GM18867 (cell line): ENCODE measurements around the gene UGT8.
"Not testable (repeated sequence)": the region's sequence is repeated elsewhere in the genome, so short reads cannot be mapped to it uniquely, and the experiment has no call there.

Experiments
- ATAC-seq: cut with Tn5 transposase; IDR thresholded peaks from one replicate; pipeline ENCODE4 v1.9.1; 2021; ENCODE audit warnings: mild to moderate bottlenecking, moderate library complexity; ENCODE audit not compliant: unreplicated experiment

Gene UGT8, protein sequence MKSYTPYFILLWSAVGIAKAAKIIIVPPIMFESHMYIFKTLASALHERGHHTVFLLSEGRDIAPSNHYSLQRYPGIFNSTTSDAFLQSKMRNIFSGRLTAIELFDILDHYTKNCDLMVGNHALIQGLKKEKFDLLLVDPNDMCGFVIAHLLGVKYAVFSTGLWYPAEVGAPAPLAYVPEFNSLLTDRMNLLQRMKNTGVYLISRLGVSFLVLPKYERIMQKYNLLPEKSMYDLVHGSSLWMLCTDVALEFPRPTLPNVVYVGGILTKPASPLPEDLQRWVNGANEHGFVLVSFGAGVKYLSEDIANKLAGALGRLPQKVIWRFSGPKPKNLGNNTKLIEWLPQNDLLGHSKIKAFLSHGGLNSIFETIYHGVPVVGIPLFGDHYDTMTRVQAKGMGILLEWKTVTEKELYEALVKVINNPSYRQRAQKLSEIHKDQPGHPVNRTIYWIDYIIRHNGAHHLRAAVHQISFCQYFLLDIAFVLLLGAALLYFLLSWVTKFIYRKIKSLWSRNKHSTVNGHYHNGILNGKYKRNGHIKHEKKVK

DNA sequence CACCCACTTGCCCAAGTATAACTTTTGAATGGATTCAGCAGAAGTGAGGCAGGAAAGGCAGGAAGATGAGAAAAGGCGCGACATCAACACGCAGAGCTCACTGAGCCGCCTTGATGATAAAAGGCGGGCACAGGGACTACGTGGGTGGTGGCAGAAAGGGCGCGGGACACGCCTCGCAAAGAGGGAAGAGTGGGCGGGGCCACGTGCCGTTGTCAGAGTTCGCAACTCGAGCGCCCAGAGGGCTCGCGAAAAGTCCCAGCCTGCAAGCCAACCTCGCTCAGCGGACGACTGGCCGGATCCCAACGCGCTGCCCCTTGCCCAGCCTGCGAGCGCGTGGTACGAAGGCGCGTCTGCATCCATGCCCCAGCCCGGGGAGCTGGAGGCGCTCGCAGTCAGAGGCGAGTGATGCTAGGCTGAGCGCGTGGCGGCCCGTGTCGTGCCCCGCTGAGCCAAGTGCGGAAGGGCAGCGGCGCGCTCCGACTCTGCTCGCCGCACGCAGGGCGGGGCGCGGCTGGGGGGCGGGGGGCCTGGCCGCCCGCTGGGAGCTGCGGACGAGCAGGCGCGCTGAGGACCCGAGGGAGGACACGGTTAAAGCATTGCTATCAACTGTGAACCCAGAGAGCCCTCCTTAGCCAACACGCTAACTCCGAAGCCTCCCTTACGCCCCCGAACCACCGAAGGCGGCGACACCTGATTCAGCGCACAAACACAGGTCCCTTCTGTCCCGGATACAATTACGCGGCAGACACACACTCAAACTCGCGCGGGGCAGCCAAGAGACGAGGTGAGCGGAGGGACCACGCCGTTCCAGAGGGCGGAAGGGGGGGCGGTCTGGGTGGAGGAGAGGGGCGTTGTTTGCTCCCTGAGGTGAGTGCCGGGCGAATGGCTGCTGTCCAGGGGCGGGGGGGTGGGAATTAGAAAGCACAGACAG is at the start of gene UGT8:
Gene UGT8, plus strand, starts transcription at position 617 of the 931 bp plus-strand sequence. CDS start 24,074 bp downstream, outside the sequence.
- ATAC-seq: peak; percentile 55

DNA sequence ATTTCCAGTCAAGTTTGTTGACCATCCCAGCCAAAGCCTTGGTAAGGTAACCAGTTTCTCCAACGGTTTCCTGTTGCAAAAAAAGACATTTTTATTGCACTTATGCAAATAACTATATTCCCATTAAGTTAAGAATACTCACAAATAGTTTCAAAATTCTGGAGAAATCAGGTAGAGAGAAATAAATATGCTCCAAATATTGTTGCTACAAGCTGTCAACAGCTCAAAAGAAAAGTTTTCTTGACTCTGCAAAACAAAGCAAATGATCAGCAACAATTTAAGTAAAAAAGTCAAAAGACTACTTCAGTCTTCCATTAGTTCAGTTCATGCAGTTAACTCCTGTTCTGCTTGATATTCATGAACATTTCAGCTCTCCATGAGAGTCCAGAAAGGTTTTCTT is 49.0 kb upstream of the UGT8 start:
- ATAC-seq: no peak

DNA sequence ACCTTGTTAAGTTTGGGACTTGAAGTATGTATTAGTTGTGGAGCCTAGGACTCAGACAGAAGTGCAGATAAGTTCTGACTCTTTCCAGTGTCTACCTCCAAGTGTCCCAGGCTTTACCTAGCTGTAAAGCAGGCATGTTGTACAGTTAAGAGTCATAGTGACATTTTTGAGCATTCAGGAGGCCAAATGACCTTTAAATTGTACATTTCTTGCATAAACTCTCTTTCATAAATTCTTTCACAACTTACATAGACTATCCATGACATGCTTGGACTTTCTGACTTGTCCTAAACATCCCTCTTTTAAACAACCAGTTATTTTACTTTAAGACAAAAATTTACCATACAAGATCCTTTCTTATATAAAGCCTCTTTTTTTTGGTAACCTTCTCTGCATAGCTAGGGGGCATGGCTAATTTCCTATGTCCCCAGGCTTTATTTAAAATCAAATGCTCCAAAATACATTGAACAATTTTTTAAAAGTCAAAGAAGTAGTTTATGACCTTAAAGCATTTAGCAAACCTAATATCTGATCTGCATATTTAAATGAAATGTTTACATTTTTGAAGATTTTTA is 40.1 kb upstream of the UGT8 start:
- ATAC-seq: no peak

DNA sequence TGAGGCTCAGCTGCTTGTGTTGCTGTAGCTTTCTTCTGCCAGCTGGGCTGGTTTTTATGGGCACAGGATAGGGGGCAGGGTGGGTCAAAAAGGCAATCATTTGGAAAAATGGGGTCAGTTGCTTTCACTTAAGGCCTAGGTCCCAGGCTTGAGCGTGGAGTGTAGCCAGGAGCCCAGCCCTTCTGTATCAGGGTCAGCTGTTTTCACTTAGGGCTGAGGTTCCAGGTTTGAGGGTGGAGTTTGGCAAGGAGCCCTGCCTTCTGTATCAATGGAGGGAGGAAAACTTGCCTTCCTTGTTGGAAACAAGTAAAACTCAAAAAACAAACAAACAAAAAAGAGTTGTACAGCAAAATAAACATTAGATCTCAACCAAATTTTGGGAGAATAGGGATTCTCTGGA is 37.0 kb upstream of the UGT8 start:
- no peak for ATAC-seq

DNA sequence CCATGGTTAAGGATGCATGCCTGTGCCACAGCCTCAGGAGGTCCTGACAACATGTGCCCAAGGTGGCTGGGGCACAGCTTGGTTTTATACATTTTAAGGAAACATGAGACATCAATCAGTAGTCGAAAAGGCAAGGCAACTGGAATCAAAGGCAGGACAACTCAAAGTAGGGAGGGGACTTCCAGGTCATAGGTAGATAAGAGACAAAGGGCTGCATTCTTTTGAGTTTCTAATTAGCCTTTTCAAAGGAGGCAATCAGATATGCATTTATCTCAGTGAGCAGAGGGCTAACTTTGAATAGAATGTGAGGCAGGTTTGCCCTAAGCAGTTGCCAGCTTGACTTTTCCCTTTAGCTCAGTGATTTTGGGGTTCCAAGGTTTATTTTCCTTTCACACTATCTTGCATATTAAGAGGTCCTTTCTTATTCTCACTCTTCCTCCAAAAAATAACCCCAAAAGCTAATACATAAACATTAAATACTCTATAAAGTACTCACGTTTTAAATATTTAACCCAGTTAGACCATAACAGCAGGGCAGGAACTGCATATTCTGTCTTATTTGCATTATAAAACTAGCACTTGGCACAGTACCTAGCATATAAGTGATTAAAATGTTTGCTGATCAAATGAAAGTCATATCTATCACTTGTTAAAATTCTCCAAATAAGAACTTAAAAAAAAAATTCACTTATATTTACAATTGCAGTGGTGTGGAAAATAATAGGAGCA is 36.3 kb upstream of the UGT8 start:
- no peak for ATAC-seq

DNA sequence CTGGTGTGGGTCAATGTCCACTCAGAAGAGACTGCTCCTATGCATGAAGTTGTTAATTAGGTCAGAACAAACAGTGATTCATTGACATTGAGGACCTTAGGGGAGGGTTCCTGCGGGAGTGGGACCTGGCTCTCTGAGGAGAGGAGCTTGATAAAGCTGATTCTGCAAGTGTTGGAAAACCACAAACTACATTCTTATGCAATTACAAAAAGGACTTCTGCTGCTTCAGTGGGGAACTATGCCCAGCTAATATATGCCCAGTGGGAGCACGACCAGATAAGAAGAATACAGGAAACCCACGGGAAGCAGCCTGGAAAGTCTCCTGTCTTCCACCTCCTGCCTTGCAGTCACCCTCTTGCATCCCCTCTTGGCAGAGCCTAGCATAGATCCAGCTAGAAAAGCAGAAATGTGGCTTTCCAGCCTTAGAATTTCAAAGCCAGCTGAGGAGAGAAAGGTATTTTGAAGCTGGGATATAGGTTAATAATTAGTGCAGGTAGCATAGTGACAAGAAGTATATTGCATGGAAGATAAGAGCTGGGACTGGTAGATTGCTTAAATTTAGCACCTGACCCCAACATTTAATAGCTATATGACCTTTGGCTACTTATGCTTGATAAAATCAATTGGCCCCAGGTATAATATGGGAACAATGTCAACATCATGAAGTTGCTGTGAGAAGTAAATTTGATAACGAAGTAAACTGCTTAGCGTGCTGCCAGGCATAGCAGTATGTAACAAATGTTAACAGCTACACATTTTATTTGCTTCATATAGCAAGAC is 34.9 kb upstream of the UGT8 start:
- ATAC-seq: no peak

DNA sequence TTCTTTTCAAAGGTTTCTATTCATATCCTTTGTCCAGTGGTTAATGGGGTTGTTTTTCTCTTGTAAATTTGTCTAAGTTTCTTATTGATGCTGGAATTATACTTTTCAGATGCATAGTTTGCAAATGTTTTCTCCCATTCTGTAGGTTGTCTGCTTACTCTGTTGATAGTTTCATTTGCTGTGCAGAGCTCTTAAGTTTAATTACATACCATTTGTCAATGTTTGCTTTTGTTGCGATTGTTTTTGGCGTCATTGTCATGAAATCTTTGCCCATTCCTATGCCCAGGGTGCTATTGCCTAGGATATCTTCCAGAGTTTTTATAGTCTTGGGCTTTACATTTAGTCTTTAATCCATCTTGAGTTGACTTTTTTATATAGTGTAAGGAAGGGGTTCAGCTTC is 21.2 kb upstream of the UGT8 start:
- no peak for ATAC-seq

DNA sequence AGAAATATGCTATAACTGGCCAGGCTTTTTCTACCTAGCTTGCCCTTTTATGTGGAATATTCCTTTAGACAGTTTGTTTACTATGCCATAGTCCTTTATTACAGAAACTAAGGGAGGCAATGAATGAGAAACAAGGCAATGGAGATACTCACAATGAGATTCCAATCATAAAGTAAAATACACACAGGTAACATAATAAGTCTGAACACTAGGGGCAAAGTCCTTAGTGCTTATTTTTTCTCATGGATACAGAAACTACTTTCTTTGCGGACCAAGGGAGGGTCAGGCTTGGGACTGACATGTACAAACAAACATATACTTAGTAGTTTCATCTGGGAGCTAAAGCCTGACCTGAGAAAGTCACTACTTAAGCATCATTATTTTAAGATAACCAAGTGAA is 16.0 kb upstream of the UGT8 start:
- no peak for ATAC-seq

DNA sequence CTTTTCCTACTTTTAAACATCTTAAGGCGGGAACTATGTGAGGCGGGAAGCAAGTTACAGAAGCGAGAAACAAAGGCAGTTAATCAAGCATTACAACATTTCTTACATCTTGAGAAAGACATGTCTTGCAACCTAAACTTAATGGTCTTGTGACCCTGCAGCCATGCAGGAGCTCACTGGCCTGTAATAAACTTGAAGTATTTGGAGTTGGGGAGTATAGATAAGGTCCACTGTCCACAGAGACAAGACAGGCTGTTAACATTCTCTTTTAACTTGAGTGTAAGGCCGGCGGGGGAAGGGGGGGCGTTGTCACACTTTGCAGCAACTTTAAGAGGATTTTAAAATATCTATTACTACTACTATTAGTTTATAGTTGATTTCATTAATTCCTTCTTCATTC is 10.3 kb upstream of the UGT8 start:
- ATAC-seq: no peak

DNA sequence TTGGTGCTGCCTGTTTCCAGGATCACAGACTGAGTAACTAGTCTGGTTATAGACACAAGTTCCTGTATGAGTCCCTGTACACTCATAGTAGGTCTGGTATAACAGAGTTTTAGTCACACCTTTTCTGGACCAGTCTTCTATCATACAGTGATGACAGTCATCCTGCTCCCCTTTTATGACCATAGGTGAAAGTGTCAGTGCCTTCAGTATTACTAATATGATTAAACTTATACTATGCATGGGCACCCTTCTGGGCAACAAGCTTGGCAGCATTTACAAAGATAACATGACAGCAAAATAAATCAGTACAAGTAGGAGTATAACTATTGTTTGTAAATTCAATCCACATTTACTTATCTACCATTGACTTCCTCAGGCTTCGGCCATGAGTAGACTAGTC is 8.2 kb upstream of the UGT8 start:
- not testable (repeated sequence) for ATAC-seq

DNA sequence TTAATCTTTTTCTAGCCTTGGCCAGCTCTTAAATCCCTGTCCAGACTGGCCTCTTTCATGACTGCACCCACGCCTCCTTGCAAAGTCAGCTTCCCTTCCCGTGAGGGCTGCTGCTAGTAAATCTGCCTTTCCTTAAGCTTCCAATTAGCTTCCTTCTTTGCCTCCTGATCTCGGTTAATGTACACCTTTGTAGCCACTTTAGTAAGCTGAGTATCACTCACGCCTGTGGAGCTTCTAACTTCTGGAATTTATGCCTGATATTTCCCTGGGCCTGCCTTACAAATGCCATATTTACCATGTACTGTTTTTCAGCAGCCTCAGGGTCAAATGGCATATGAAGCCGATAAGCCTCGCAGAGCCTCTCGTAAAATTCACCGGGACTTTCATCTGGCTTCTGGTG is 5.1 kb upstream of the UGT8 start:
- ATAC-seq: no peak

DNA sequence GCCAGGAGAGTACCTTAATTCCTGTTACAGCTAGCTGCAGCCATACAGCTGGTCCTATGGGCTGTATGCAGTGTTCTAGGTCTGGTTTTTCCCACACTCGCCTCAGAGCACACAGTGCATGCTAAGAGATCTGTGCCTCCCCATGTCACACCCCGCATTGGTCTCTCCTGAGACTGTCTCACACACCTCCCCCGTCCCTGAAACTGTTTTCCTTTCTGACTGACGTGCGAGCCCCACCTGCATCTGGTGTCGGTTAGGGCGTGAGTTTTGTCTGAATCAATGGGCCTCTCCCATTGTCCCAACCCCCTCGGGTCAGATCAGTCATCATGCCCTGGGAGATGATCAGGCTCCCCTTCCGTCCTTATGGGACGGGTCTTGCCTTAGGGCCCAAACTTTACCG is 3.4 kb upstream of the UGT8 start:
- no peak for ATAC-seq

DNA sequence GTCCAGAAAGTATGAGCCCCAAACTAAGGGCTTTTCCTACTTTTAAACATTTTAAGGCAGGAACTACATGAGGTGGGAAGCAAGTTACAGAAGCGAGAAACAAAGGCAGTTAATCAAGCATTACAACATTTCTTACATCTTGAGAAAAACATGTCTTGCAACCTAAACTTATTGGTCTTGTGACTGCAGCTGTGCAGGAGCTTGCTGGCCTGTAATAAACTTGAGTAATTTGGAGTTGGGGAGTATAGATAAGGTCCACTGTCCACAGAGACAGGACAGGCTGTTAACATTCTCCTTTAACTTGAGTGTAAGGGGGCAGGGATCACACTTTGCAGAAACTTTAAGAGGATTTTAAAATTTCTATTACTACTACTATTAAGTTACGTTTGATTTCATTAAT is 2.7 kb upstream of the UGT8 start:
- ATAC-seq: no peak

DNA sequence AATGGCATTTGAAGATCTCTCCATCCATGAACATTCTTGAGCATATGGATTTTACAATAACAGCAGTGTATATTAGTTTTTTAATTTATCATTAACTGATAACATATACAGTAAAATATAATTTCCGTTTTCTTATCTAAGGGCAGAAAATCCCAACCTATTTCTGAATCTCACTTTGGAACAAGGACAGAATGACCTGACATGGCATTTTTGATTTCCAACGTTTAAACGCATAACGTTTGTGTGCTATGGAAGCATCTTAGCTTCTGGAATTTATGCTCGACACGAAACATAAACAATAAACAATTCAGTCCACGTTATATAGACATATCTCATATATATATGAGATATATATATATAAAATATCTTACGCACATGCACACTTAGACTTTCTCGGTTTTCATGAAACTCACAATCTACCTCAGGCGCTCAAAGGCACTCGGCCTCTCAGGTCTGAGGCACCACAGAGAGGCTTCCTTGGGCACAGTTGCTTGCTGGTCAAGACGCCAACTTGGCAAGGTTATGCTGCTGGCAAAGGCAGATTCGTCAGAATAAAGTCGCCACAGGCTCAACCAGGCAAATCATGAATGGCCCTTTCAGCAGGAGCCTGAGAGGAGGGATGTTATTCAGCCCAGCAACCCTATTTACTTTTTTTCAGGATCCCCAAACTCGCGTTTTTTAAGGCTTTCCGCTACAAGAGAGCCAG is 1.0 kb upstream of the UGT8 start:
- ATAC-seq: no peak

DNA sequence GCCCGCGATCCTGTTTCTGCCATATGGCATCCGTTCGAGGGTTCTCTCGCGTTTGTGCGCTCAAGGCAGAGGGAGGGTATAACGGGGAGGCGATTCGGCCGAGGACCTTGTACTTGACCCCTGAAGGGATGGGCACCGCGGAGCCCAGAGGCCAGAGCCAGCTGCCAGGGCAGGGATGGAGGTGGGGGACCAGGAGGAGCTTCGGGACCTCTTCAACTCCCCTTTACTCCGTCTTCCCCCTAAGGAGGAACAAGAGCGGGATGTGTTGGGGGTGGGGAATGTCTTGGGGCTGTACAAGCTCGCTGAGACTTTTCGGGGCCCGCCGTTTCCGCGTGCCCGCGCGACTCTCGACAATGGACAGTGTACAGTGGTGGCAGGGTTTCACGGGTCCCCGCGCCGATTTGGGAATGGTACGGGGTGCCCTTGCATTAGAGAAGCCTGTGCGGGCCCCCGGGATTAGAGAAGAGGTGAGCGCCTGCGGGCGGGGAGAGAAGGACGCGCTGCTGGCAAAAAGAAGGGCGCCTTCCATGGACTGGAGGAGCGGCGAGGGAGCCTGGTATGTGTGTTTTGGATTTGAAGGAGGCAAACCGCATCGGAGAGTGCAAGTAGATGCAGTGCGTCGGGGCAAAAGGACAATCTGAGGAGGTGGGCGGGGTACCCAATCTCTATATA is 760 bp downstream of the UGT8 start:
- no peak for ATAC-seq

DNA sequence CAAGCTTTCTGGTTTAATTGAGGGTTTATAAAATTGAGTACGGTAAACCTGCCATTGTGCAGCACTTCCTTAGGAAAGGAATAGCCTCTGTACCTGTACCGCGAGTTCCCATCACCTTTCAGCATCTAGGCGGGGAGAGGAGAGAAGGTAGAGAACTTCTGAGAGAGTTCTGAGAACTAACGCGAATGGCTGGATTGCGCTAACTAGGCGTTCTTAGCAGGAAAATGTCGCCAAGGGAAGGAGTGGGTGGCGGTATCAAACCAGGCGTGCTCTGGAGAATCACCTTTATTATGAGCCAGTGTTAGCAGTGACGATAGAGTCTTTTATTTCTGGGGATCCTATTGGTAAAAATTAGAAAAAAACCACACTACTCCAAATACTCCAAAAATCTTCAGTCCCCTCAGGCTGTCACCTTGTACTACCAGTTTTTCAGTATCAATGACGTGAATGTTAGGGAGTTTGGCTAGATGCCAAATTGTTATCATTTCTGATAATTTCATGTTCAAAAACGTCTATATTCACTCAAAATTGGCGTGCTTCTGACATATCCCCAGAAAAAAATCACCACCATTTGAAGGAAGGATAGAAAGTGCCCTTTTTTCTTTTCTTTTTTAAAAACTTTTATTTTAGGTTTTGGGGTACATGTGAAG is 1.4 kb downstream of the UGT8 start:
- ATAC-seq: no peak

DNA sequence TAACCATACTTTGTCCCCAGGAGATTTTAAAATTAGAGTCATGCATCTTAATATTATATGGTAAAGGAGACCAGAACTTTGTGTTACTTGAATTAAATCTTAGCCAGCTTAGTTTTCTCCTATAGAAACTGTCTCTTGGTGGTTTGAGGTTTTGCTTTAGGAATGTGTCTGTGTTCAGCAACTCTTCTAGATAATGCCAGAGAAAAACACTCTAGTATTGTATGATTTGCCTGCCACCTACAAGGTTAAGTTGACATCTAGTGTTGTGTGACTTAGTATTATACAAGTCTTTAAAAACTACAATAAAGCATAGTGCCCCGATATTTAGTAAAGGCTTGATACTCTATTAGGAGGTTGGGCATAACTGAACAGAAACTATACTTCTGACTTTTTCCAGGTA is 2.1 kb downstream of the UGT8 start:
- no peak for ATAC-seq
